ENCODE results near the gene MCTP1.

DNA sequence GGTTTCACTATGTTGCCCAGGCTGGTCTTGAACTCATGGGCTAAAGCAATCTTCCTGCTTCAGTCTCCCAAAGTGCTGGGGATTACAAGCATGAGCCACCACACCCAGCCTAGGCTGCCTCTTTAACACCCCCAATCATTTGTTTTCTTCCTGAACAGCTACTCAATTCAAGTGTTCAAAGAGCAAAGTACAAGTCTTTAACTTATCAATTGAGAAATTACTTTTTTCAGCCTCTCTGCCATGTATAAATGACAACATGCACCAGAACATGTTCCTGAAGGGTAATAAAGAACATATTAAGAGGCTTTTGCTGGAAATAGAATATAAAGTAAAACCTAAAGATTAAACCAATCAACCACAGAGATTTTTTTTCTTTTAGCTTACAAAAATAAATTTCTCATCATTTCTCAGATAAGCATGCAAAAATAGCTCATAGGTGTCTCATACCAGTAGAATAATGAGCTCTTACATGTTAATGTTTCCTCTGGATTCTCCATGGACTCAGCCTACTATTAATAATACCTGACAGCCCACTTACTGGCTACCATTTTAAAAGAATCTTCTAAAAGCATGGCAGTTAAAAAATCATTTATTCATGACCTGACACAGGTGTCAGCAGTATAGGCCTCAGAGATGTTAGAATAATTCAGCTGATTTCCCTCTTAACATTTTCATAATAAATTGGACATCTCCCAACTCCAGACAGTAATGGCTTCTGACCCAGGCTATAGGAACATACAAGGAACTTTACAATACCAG is 60.0 kb downstream of the MCTP1 start:
- TF ChIP-seq, protein P1, sequence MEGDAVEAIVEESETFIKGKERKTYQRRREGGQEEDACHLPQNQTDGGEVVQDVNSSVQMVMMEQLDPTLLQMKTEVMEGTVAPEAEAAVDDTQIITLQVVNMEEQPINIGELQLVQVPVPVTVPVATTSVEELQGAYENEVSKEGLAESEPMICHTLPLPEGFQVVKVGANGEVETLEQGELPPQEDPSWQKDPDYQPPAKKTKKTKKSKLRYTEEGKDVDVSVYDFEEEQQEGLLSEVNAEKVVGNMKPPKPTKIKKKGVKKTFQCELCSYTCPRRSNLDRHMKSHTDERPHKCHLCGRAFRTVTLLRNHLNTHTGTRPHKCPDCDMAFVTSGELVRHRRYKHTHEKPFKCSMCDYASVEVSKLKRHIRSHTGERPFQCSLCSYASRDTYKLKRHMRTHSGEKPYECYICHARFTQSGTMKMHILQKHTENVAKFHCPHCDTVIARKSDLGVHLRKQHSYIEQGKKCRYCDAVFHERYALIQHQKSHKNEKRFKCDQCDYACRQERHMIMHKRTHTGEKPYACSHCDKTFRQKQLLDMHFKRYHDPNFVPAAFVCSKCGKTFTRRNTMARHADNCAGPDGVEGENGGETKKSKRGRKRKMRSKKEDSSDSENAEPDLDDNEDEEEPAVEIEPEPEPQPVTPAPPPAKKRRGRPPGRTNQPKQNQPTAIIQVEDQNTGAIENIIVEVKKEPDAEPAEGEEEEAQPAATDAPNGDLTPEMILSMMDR (conservative IDR thresholded peaks at IDR 0.05; ENCODE audit: low read depth, low read length), result no peak
- TF ChIP-seq EZH2 (IDR thresholded peaks at IDR 0.05; ENCODE audit: low read length, unreplicated experiment), result no peak
